IPS-20b (cell line): Measurements from ENCODE around the gene GMPR2.

Source experiments
- H3K27ac ChIP-seq: one replicate; pipeline ENCODE4 v1.5.1; 2013; ENCODE audit warnings: low read length
- H3K27me3 ChIP-seq: 2 replicates; pipeline ENCODE4 v1.6.1; 2013; ENCODE audit warnings: mild to moderate bottlenecking, low read length, inconsistent platforms; ENCODE audit not compliant: insufficient read depth
- H3K36me3 ChIP-seq: 2 replicates; pipeline ENCODE4 v1.6.1; 2013; ENCODE audit warnings: low read depth, mild to moderate bottlenecking, inconsistent platforms, low read length, moderate library complexity; ENCODE audit not compliant: insufficient read depth
- H3K4me1 ChIP-seq: 2 replicates; pipeline ENCODE4 v1.6.1; 2013; ENCODE audit warnings: mild to moderate bottlenecking, control low read depth, inconsistent platforms, low read length, moderate library complexity; ENCODE audit not compliant: insufficient read depth
- H3K4me3 ChIP-seq: 2 replicates; pipeline ENCODE4 v1.5.1; 2013; ENCODE audit warnings: mild to moderate bottlenecking, low read length, inconsistent platforms
- H3K9ac ChIP-seq: 2 replicates; pipeline ENCODE4 v1.6.1; 2013; ENCODE audit warnings: low read depth, mild to moderate bottlenecking, inconsistent platforms, low read length, moderate library complexity
- H3K9me3 ChIP-seq: 2 replicates; pipeline ENCODE4 v1.6.1; 2013; ENCODE audit warnings: mild to moderate bottlenecking, low read depth, low read length, inconsistent platforms; ENCODE audit not compliant: insufficient read depth

Gene GMPR2

DNA sequence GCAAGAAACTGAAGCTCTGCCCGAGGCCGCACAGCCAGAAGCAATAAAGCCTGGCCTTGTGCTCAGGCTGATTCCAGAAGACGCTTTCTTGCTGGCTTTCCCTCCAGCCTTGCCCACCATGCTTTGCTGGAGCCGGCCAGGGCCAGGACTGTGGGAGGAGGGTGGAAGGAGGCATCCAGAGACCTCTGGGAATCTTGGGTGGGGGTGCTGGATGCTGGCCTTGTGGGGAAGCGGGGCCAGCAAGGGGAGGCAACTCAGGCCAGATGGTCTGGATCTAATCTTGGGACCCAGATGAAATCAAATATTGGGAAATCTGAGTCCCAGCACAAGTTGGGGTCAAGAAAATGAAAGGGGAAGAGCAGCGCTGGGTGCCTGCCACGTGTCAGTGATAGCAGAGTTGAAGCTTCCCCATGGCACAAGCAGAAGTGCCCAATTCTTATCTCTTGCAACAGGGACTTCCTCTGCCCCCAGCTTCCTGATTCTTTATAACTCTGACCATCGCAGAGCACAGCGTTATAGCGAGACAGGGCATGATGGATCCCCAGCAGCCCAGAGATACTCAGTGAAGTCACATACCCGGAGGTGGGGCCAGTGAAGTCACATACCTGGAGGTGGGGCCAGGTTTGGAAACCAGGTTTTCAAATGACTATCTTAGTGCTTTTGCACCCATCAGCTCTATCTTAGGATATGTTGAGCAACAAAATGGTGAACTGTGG is 45.0 kb downstream of the GMPR2 start:
- Histone ChIP-seq H3K27me3 (no peaks in the 10 kb centered on the region), H3K4me3 (no peak overlapping the region), H3K9ac (no peak overlapping the region), H3K4me1 (no peaks in the 10 kb centered on the region; the same call in 1 of the 2 replicates), H3K27ac (no peak overlapping the region), H3K36me3 (no peaks in the 10 kb centered on the region), H3K9me3 (no peaks in the 10 kb centered on the region)

DNA sequence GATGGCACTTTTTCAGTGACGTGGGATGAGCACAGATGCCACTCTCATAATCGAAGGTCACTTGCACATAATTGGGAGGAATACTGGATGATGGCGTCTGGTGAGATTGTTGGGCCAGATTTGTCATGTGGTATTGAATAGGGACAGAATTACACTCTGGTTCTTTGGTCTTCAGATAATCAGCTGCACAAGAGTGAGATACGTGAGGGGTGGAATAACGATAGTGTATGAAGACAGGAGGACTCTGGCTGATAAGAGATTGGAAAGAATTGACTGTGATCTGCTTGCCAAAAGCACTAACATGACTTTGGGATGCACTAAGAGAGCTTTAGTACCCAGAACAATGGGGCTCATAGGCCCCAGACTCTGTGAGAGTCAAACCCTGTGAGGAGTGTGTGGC is 45.7 kb downstream of the GMPR2 start:
- H3K4me1 ChIP-seq = no peaks in the 10 kb centered on the region; the same call in 1 of the 2 replicates
- no peaks in the 10 kb centered on the region for H3K9me3 ChIP-seq
- H3K36me3 ChIP-seq = no peaks in the 10 kb centered on the region
- no peak overlapping the region for H3K27ac ChIP-seq
- H3K9ac ChIP-seq = no peak overlapping the region
- H3K4me3 ChIP-seq = no peak overlapping the region
- H3K27me3 ChIP-seq = no peaks in the 10 kb centered on the region

DNA sequence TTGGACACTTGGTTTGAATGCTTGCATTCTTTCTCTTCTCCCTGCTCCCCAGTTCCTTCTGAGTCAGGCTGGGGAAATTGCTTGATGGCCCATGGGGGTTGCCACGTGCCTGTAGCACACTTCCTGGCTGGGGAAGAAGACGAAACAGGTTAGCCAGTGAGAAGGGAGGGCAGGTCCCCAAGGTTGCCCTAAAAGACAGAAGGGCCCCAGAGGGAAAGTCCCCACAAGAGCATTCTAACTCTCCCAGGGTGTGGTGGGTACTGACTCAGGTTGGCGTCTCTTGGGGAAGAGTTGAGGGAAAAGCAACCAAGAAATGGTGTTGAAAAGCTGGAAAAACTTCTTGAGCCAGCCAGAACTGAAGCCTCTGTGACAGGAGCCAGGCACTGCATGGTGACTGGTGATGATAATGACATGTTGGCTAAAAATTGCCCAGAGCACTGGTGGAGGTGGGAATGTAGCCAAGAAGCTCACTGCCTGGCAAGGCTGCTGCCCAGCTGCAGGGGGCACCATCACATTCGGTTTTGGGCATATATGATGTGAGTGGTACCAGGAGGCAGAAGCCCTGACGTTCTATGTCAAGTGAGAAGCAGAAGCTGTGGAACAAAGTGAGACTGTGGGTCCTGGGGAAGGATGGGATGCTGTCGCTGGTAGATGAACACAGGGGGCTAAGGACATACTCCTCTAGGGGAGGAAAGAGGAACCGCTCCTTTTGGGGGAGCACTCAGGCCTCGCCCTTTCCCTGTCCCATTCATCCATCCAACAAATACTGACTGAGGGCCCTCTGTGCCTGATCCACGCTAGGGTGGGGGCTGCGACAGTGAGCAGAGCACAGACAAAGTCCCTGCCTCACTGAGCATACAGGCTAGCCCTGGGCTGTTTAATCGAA is 46.8 kb downstream of the GMPR2 start:
- H3K27ac ChIP-seq = no peak overlapping the region
- no peaks in the 10 kb centered on the region for H3K27me3 ChIP-seq
- no peaks in the 10 kb centered on the region for H3K36me3 ChIP-seq
- no peaks in the 10 kb centered on the region for H3K4me1 ChIP-seq
- no peak overlapping the region for H3K4me3 ChIP-seq
- H3K9me3 ChIP-seq = no peaks in the 10 kb centered on the region
- H3K9ac ChIP-seq = no peak overlapping the region; the same call in 1 of the 2 replicates

DNA sequence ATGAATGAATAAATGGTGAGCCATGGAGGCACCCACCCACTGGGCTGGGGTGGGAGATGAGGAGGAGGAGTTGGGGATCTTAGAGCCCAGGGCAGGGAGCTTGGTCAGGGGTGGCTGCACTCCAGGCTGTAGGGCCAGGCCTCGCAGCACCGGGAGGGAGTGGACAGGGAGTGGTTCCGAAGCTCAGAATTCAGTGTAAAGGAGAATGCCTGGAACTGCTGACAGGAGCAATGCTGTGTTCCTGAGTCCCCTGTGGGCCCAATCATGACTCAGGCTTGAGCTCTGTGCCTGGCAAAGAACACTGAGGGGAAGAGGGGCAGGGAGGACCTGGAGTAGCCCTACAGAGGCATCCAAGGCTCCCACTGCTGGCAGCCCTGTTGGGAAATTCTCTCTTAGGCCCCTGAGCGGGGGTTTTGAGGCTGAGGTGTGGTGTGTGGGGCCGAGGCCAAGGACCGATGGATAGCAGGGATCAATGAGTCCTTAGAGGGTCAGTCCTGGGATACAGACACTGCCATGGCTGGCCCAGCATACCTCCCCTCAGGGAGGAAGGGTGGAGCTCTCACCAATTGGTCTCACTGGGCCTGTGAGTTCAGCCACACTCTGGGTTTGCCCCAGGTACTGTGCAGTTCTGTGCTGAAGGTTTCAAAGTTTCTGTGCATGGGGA is 48.2 kb downstream of the GMPR2 start:
- Histone ChIP-seq H3K9me3 (no peaks in the 10 kb centered on the region), H3K27ac (no peak overlapping the region), H3K27me3 (no peaks in the 10 kb centered on the region), H3K4me1 (no peaks in the 10 kb centered on the region), H3K36me3 (no peaks in the 10 kb centered on the region), H3K9ac (no peak overlapping the region), H3K4me3 (no peak overlapping the region)

DNA sequence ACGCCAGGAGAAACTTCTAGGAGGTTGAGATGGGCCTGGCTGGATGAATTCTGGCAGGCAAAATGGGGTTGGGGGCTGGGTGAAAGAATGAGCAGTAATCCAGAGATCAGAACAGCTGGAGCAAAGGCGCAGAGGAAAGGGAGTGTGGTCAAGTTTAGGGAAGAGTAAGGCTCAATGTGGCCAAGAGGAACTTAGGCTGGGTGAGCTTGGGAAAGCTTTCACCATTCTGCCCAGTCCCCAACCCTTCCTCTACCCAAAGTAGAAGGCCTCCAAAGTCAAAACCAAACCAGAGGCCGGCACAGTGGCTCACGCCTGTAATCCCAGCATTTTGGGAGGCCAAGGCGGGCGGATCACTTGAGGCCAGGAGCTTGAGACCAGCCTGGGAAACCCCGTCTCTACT is 48.9 kb downstream of the GMPR2 start:
- Histone ChIP-seq H3K27me3 (no peaks in the 10 kb centered on the region), H3K4me3 (no peak overlapping the region), H3K4me1 (no peaks in the 10 kb centered on the region), H3K27ac (no peak overlapping the region), H3K36me3 (no peaks in the 10 kb centered on the region), H3K9ac (no peak overlapping the region), H3K9me3 (no peaks in the 10 kb centered on the region)

DNA sequence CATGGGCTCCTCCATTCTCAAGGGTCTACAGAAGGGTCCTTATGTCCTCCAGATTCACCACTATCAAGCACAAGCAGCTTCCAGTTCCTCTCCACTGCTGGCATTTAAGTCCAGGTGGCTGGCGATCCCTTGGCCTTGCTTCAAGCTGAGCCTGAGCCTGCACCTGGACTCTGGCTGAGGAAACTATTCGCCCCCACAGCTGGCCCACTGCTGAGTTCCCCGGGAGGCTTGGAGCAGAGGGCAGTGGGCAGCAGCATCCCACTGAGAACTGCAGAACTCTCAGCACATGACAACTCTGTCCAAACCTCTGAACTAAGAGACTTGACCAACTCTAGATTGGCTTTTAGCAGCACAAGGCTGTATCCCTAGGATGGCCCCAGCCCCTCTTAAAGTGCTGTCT is 50.0 kb downstream of the GMPR2 start:
- Histone ChIP-seq H3K27ac (no peak overlapping the region), H3K9me3 (no peaks in the 10 kb centered on the region), H3K27me3 (no peaks in the 10 kb centered on the region), H3K4me3 (no peak overlapping the region), H3K4me1 (no peaks in the 10 kb centered on the region), H3K9ac (no peak overlapping the region), H3K36me3 (no peaks in the 10 kb centered on the region)

DNA sequence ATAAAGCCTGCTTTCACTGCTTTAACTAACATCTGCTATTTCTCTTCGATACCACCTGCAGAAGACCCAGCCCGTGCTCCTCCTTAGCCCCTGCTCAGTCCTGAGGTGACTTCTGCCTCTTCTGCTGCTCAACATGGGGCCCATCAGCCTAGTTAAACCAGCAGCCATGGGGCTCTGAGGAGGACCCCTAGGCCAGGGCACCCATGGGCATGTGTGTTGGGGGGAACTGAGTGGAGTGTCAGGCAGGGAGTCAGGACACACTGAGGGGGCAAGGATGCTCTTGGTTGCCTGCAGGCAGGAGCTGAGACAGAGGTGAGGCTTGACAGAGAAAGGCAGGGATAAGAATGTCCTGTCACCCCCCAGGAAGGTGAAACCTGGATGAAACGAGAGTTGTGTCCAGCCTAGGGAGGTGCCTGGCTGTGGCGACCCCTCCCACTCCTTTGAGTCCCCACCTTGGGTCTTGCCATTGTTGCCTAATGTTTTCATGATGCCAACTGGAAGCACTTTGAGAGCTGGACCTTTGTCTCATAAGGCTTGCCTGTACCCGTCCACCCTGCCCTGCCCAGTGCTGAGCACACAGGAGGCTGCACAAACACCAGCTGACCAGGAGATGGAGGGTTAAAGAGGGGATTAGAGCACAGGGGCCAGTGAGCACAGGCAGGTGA is 51.2 kb downstream of the GMPR2 start:
- no peaks in the 10 kb centered on the region for H3K36me3 ChIP-seq
- no peaks in the 10 kb centered on the region for H3K27me3 ChIP-seq
- H3K9ac ChIP-seq = no peak overlapping the region
- no peak overlapping the region for H3K4me3 ChIP-seq
- no peaks in the 10 kb centered on the region for H3K4me1 ChIP-seq
- H3K27ac ChIP-seq = no peak overlapping the region
- no peaks in the 10 kb centered on the region for H3K9me3 ChIP-seq

DNA sequence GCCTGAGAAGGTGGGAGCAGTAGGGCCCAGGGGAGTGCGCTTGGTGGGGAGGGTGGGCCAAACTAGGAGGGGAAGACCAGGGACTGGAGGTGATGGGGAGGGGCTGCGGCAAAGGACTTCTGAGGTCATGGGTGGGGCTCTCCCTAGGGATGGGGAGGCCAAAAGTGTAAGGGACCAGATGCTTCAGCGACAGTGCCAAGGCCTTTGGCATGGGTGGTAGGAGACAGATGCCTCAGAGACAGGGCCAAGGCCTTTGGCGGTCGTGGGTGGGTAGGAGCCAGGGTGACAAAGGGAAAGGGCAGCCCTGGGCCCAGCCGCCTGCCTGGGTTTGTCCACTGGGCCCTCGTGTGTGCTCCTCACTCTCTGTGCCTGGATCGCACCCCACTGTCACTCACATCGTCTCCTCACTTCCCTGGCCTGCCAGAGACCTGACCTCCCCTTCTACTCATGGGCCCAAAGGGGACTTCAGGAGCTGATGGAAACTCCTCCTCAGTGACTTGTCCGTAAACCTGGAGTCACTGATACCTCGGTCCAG is 51.8 kb downstream of the GMPR2 start:
- Histone ChIP-seq H3K36me3 (no peaks in the 10 kb centered on the region), H3K9me3 (no peaks in the 10 kb centered on the region), H3K4me1 (no peaks in the 10 kb centered on the region), H3K27me3 (no peaks in the 10 kb centered on the region), H3K4me3 (no peak overlapping the region), H3K9ac (no peak overlapping the region), H3K27ac (no peak overlapping the region)

DNA sequence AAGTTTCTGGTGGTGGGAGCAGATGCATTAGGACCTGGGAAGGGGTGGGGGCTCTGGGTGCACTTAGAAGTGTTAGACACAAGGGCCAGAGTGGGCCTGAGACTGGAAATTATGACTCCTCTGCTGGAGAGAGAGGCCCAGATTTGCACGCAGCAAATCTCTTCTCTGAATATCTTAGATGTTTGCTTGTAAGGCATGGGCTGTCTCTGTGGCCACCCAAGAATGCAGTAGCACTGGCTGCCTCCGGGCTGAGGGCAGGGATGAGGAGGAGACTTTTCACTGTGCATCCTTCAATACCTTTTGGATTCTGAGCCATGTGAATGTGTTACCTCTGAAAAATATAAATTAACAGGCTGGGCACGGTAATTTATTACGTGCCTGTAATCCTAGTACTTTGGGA is 52.6 kb downstream of the GMPR2 start:
- H3K4me3 ChIP-seq = no peak overlapping the region
- H3K4me1 ChIP-seq = no peaks in the 10 kb centered on the region
- H3K36me3 ChIP-seq = no peaks in the 10 kb centered on the region; the same call in 1 of the 2 replicates
- no peak overlapping the region for H3K27ac ChIP-seq
- H3K9ac ChIP-seq = no peak overlapping the region; the same call in 1 of the 2 replicates
- no peaks in the 10 kb centered on the region for H3K27me3 ChIP-seq
- no peaks in the 10 kb centered on the region for H3K9me3 ChIP-seq

DNA sequence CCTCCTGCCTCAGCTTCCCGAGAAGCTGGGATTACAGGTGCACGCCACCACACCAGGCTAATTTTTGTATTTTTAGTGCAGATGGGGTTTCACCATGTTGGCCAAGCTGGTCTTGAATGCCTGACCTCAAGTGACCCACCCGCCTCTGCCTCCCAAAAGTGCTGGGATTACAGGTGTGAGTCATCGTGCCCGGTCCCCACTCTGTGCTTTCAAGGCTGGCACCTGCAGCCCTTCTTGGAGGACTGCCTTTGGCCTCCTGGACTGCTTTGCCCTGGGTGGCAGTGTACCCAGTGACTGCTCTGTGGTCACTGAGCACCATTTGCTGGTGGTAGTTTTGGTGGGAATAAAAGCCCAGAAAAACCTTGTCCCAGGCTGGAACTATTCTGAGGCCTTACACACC is 54.3 kb downstream of the GMPR2 start:
- H3K4me1 ChIP-seq = no peaks in the 10 kb centered on the region
- peaks cover 8% of the 10 kb centered on the region for H3K36me3 ChIP-seq
- no peak overlapping the region for H3K4me3 ChIP-seq
- H3K9me3 ChIP-seq = no peaks in the 10 kb centered on the region
- H3K9ac ChIP-seq = no peak overlapping the region
- no peaks in the 10 kb centered on the region for H3K27me3 ChIP-seq
- no peak overlapping the region for H3K27ac ChIP-seq
